Endothelial cell (in vitro differentiated cells): ENCODE data around the gene ZFTA. TPM values are rescaled to one million over a fixed set of nuclear protein-coding genes. Genes with fewer than 3 reads are reported as not detected.

Source experiments
- DNase-seq: peaks from one replicate; pipeline ENCODE4 v3.0.0; 2021; ENCODE audit warnings: low spot score
- H3K27ac Mint-ChIP-seq: one replicate; pipeline ENCODE4 v1.8.0; 2021; ENCODE audit warnings: mixed read lengths, inconsistent platforms; ENCODE audit not compliant: unreplicated experiment
- H3K27me3 Mint-ChIP-seq: one replicate; pipeline ENCODE4 v1.8.0; 2021; ENCODE audit warnings: mild to moderate bottlenecking, moderate library complexity, mixed read lengths, inconsistent platforms; ENCODE audit not compliant: unreplicated experiment
- H3K36me3 Mint-ChIP-seq: one replicate; pipeline ENCODE4 v1.8.0; 2021; ENCODE audit warnings: mild to moderate bottlenecking, low read depth, mixed read lengths, inconsistent platforms; ENCODE audit not compliant: unreplicated experiment
- H3K4me1 Mint-ChIP-seq: one replicate; pipeline ENCODE4 v1.8.0; 2021; ENCODE audit warnings: mild to moderate bottlenecking, mixed read lengths, inconsistent platforms; ENCODE audit not compliant: unreplicated experiment
- H3K4me3 Mint-ChIP-seq: one replicate; pipeline ENCODE4 v1.8.0; 2021; ENCODE audit warnings: mild to moderate bottlenecking, mixed read lengths, inconsistent platforms; ENCODE audit not compliant: unreplicated experiment
- H3K9me3 Mint-ChIP-seq: one replicate; pipeline ENCODE4 v1.8.0; 2021; ENCODE audit warnings: mixed read lengths, inconsistent platforms; ENCODE audit not compliant: unreplicated experiment
- total RNA-seq: library from RNA; stranded (reverse); fragmentation: NEBNext Ultra II Directional; extraction: Animal tissue kit (Norgen Biotek cat#: 25700); gene quantifications from one replicate; pipeline ENCODE4 v1.2.1, GENCODE V29; 2021; ENCODE audit not compliant: unreplicated experiment
- TF ChIP-seq, protein P1 (sequence below): fragments of 200-600 bp; sonication (generic); IDR thresholded peaks from one replicate; pipeline ENCODE4 v1.5.0; 2021; ENCODE audit warnings: antibody characterized with exemption; ENCODE audit not compliant: unreplicated experiment

The ZFTA gene
- total RNA-seq, 1 donor from 2014 or later, result 41.1 TPM

DNA sequence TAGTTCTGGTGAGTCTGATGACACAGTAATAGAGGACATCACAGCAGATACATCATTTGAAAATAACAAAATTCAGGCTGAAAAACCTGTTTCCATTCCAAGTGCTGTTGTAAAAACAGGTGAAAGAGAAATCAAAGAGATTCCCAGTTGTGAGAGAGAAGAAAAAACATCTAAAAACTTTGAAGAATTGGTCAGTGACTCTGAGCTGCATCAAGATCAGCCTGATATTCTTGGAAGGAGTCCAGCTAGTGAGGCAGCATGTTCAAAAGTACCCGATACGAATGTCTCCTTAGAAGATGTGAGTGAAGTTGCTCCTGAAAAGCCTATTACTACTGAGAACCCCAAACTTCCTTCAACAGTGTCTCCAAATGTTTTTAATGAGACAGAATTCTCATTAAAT lies 48.6 kb downstream of the ZFTA start:
- no peaks in the 10 kb centered on the region for H3K27me3 Mint-ChIP-seq
- no peak for DNase-seq
- no peak overlapping the region for H3K27ac Mint-ChIP-seq

DNA sequence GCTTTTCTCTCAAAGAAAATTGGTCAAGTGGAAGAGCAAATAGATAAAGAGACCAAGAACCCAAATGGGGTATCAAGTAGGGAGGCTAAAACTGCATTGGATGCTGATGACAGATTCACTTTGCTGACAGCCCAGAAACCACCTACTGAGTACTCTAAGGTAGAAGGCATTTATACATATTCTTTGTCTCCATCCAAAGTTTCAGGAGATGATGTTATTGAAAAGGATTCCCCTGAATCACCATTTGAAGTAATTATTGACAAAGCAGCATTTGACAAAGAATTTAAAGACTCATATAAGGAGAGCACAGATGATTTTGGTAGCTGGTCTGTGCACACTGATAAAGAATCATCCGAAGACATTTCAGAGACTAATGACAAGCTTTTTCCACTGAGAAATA lies 49.6 kb downstream of the ZFTA start:
- no peaks in the 10 kb centered on the region for H3K4me1 Mint-ChIP-seq
- no peaks in the 10 kb centered on the region for H3K27me3 Mint-ChIP-seq
- H3K4me3 Mint-ChIP-seq, result no peak overlapping the region
- no peaks in the 10 kb centered on the region for H3K36me3 Mint-ChIP-seq
- DNase-seq, result no peak
- TF ChIP-seq, protein P1, sequence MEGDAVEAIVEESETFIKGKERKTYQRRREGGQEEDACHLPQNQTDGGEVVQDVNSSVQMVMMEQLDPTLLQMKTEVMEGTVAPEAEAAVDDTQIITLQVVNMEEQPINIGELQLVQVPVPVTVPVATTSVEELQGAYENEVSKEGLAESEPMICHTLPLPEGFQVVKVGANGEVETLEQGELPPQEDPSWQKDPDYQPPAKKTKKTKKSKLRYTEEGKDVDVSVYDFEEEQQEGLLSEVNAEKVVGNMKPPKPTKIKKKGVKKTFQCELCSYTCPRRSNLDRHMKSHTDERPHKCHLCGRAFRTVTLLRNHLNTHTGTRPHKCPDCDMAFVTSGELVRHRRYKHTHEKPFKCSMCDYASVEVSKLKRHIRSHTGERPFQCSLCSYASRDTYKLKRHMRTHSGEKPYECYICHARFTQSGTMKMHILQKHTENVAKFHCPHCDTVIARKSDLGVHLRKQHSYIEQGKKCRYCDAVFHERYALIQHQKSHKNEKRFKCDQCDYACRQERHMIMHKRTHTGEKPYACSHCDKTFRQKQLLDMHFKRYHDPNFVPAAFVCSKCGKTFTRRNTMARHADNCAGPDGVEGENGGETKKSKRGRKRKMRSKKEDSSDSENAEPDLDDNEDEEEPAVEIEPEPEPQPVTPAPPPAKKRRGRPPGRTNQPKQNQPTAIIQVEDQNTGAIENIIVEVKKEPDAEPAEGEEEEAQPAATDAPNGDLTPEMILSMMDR, result no peak
- H3K9me3 Mint-ChIP-seq, result no peaks in the 10 kb centered on the region
- H3K27ac Mint-ChIP-seq, result no peak overlapping the region

More for the DNA sequence above, 48.6 kb downstream of the ZFTA start:
- TF ChIP-seq, protein P1, result no peak
- no peaks in the 10 kb centered on the region for H3K36me3 Mint-ChIP-seq
- H3K4me1 Mint-ChIP-seq, result no peaks in the 10 kb centered on the region
- H3K4me3 Mint-ChIP-seq, result no peak overlapping the region
- no peaks in the 10 kb centered on the region for H3K9me3 Mint-ChIP-seq

Other genes starting within 250 kb of the ZFTA start
- gene PLAAT4, start 232.0 kb downstream of the ZFTA start, total RNA-seq, result not detected
- not detected for gene PLAAT2, start 205.4 kb downstream of the ZFTA start, total RNA-seq
- gene PLAAT3, start 154.3 kb downstream of the ZFTA start, total RNA-seq, result 14.1 TPM
- gene ATL3, start 97.4 kb downstream of the ZFTA start, total RNA-seq, result 35.6 TPM
- 103 TPM for gene RTN3, start 87.3 kb downstream of the ZFTA start, total RNA-seq
- gene SPINDOC, start 44.7 kb upstream of the ZFTA start, total RNA-seq, result 55.3 TPM
- gene MARK2, start 70.3 kb upstream of the ZFTA start, total RNA-seq, result 42.6 TPM
- 9.3 TPM for gene RCOR2, start 148.4 kb upstream of the ZFTA start, total RNA-seq
- 48.2 TPM for gene NAA40, start 170.2 kb upstream of the ZFTA start, total RNA-seq
- gene COX8A, start 205.8 kb upstream of the ZFTA start, total RNA-seq, result 188 TPM
- gene OTUB1, start 217.7 kb upstream of the ZFTA start, total RNA-seq, result 69.8 TPM